ENCODE measurements around the gene SPDYE1.
"Not testable (repeated sequence)": the region's sequence is repeated elsewhere in the genome, so short reads cannot be mapped to it uniquely, and the experiment has no call there.

DNA sequence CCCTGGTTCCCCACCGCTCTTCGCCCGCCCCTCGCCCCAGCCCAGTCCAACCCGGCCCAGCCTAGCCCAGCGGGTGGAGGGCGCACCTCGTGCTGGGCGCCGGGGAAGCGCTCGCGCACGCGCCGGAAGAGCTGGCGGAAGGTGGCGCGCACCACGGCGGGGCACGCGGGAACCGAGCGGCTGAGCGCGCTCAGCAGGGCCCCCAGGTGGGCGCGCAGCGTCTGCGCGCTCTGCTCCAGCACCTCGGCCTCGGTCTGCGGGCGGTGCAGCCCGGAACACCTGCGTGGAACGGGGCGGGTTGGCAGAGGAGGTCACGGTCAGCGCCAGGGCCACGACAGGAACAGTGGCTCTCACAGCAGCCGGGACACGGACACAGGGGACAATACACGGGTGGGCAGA lies 42.8 kb downstream of the SPDYE1 start:
- not testable (repeated sequence) for TF ChIP-seq CTCF (conservative IDR thresholded peaks at IDR 0.05); ZFX (IDR thresholded peaks at IDR 0.05)

Data from C4-2B (cell line).